ENCODE measurements around the gene PRKCZ.

PRKCZ gene

DNA sequence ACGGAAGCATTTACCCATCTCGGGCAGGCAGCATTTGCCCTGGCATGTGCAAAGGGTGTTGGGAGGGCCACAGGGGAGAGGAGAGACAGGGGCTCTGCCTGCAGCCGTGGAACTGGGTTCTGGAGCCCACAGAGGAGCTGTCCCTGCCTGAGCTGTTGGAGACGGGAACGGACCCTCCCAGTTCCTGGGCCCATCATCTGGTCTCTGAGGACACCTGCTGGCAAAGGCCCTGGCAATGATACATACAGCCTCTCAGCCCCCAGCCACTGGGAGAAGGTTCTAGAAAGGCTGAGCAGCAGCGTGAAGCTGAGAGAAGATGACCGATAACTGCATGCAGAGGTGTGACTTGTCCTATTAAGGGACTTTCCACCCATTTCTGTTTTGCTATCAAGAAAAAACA lies 113.0 kb downstream of the PRKCZ start:
- no peak for DNase-seq

- no peak for DNase-seq
Measured at GRCh38 chr1:2165646-2166045, 115.4 kb downstream of the PRKCZ start.

- no peak for DNase-seq
Measured at GRCh38 chr1:2166254-2166653, 116.0 kb downstream of the PRKCZ start.

DNA sequence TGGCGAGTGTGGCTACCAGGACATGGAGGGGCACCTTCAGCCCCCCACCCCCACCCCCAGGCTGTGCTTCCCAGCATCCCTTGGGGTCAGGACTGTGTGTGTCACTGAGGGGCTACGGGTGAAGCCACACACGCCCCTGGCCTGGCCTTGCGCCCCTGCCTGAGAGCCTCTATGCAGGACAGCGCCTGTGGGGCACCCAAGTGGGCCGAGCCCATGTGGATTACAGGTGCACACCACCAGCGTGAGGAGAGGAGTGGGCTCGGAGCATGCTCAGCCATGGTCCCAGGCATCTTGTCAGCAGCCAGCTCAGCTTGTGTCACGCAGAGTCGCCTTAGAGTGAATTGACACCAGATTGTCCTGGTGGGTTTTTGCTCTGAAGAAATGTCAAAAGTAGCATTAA lies 116.5 kb downstream of the PRKCZ start:
- no peak for DNase-seq

- no peak for DNase-seq
Measured at GRCh38 chr1:2168090-2168489, 117.9 kb downstream of the PRKCZ start.

DNA sequence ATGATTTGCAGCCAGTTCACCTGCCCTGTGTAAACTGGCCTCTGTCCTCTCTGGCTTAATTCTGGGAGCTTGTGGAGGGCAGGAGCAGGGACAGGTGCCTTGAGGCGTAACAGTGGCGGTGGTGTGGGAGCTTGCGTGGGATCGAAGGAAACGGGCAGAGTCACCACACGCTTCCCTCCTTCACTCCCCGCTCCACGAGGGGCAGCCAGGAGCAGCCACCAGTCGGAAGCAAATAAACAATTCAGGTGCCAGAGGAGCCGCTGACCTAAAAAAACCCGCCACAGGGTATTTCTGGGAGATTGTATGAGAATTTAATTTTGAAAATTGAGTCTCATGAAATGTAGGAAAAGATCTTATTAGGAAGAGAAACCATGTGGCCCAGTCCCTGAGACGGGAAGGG lies 118.3 kb downstream of the PRKCZ start:
- DNase-seq: no peak

DNA sequence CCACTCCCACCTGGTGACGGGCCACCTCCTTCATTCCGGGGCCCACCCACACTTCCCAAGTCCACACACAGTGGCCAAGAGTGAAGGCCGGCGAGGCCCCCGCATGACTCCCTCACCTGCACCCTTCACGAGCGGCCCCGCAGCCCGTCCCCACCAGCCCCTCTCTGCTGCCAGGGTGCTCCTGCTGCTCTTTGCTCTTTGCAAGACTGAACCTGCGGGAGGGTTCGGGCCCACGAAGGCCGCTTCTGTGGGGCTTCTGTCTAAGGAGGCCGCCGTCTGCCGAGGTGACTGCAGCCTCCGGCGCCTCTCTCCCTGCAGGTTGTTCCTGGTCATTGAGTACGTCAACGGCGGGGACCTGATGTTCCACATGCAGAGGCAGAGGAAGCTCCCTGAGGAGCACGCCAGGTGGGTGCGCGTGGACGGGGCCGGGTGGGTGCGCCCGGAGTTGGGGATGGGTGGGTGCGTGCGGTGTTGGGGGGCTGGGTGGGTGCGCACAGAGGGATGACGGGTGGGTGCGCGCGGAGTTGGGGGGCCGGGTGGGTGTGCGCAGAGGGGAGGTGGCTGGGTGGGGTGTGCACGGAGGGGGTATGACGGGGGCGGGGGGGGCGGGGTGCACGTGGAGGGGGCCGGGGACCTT lies 119.1 kb downstream of the PRKCZ start:
- no peak for DNase-seq

GRCh38 chr1:2170211-2170610 lies 120.0 kb downstream of the PRKCZ start:
- DNase-seq: no peak

- no peak for DNase-seq
Measured at GRCh38 chr1:2172012-2172411, 121.8 kb downstream of the PRKCZ start.

DNA sequence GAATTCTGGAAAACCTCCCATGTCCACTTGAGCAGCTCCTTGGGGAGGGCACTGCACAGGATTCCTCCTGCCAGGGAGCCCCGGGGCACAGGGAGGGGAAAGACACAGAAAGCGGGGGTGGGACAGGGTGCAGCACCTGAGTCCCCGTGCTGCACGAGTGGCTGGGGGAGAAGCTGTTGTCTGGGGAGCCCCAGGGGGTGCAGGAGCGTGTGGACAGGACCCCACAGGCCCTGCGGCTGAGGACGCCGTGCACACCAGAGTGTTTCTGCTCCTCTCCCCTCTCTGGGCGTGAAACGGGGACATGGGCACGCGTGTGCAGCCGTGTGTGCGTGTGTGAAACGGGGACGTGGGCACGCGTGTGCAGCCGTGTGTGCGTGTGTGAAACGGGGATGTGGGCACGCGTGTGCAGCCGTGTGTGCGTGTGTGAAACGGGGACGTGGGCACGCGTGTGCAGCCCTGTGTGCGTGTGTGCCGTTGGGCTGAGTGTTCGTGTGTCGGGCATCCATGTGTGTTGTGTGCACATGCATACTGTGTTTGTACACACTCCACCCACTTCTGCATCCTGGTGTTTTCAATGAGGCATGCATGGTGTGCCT lies 122.4 kb downstream of the PRKCZ start:
- DNase-seq: no peak

DNA sequence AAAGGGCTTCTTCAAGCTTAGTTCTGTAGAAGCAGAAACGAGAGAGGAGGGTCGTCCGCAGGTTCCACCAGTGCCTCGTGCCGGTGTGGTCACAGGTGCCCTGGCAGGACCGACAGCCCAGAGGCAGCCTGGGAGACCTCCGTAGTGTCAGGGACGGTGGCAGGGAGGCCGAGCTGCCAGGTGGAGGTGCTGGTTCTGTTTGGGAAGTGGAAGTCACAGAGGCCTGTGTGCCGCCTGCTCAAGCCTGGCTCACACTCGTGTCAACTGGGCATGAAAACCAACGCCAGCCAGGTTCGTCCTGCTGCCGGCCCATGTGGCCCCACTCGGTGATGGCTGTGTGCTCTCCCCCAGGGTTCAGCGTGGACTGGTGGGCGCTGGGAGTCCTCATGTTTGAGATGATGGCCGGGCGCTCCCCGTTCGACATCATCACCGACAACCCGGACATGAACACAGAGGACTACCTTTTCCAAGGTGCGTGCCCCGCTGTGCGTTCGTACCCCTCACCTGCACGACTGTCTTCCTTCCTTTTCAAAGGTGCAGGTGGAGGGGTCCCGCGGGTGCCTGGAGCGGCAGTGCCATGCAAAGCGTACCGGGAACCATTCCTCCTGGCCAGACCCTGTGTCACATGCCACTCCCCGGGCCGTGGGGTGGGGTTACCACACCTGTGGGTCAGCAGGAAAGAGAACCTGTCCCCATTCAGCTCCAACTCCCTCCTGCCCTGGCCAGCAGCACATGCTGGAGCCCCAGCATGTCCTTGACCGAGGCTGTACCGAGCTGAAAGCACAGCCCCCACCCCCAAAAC lies 123.5 kb downstream of the PRKCZ start:
- DNase-seq: no peak

- DNase-seq: peak; percentile 42
Measured at GRCh38 chr1:2174348-2175054, 124.3 kb downstream of the PRKCZ start.

GRCh38 chr1:2175055-2175414 lies 124.8 kb downstream of the PRKCZ start:
- DNase-seq: no peak

GRCh38 chr1:2175681-2176454 lies 125.7 kb downstream of the PRKCZ start:
- DNase-seq: no peak

DNA sequence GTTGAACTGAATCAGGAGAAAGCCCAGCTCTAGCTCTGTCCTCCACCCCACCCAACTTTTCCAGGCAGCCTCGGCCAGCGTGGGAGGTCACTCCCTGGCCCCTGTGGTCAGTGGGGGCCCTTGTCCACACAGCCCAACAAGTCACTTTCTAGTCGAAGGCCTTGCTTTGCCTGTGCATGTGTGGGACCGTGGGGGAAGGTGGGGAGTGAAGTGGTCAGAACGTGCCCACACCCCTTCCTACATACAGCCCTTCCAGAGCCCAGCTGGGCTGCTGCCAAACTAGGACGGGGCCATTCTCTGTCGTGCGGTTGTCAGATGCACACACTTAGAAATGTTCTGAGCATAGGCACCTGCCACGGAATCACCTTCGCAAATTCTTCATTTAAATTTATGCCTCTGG lies 126.4 kb downstream of the PRKCZ start:
- DNase-seq: no peak

GRCh38 chr1:2177541-2177940 lies 127.3 kb downstream of the PRKCZ start:
- no peak for DNase-seq

DNA sequence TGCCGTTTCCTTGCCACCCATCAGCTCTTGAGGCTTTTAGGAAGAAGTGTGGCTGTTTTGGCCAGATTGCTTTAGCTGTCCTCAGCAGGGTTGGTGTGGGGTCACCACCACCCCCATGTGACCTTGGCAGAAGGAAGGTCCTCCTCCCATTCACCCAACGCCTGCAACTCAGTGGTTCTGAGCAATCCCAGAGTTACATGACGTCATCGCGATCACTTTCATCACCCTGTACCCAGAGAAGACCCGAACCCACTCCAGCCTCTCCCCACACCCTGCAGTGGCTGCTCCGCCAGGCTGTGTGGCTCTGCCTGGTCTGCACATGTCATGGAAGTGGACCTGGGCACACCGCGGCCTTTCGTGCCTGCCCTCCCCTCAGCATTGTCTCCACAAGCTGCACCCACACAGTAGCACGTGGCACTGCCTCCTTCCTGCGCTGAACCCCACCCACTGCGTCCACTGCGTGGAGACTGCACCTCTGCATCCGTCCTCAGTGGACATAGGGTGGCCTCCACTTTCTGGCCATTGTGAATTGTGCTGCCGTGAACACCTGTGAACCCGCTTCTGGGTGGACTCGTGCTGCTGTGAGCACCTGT lies 127.8 kb downstream of the PRKCZ start:
- DNase-seq: no peak

GRCh38 chr1:2178875-2179274 lies 128.7 kb downstream of the PRKCZ start:
- DNase-seq: no peak

DNA sequence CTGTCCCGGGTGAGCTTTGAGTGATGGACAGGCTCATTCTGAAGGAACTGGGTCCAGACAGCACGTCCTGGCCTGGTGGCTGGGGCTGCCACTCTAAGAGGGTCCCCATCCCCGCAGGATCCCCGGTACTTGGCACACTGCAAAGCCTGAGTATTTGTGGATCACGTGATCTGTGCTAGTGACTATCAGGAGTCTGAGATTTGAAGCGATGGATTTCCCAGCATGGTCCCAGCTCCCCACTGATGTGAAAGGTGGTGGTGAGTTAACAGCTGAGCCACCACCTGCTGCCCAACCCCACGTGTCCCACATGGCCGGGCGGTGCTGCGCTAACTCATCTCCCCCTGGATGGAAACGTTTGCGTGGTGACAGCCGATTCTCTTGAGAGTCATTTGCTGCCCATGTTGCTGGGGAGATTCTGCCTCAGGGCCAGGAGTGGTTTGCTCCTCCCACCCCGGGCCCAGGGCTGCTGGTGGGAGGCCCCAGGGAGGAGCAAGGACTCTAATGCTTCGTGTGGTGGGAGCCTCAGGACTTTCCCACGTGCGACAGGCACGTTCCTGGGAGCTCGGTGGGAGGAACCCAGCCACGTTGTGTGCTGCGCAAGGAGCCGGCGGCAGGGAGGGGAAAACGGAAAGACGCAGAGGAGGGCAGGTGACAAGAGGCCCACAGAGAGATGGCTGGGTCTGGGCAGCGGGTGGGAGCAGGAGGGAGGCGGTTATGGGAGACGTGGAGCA lies 129.2 kb downstream of the PRKCZ start:
- no peak for DNase-seq

DNA sequence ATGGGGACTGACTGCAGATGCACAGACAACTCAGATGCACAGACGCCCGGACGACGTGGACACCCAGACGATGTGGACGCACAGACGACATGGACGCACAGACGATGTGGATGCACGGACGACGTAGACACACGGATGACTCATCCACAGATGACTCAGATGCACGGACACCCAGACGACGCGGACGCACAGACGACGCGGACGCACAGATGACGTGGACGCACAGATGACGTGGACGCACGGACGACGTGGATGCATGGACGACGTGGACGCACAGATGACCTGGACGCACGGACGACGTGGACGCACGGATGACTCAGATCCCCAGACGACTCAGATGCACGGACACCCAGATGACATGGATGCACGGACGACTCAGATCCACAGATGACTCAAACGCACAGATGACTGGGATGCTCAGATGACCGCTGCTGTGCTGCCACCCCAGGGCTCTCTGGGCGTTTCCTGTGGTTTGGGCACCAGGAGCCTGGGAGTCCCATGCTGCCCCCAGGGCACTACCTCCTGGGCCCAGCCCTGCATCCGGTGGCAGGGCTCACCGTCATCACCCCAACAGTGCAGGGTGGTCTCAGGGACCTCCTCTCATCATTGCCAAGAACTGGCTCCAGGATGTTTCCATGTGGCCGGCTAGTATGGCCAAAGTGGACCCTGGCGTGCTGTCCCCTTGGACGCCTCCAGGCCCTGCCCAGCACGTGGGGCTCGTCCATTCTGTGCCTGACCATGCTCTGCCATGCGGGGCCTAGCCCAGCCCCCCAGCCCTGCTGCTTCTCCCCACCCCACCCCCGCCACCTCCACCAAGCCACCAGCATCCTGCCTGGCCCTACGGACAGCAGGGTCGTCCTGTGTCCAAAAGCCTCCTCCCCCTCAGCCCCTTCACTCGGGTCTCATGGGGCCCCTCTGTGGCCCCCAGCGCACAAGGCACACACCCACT lies 130.4 kb downstream of the PRKCZ start:
- DNase-seq: no peak

GRCh38 chr1:2181271-2181670 lies 131.1 kb downstream of the PRKCZ start:
- DNase-seq: no peak

Data from CD4-positive, alpha-beta T cell treated with Interleukin-21 for 1 hour (primary cell).